Calu3 (cell line): Measurements from ENCODE around the gene FAM3D. TPM values are rescaled to one million over a fixed set of nuclear protein-coding genes. Genes with fewer than 3 reads are reported as not detected.

Experiments
- BruUV-seq: library from RNA; stranded (reverse); fragments of 400-500 nt; replicated peaks from 2 replicates; lab custom pipeline; 2021; lab: Mats Ljungman, UMichigan
- CTCF ChIA-PET: fragments of 300-600 bp; sonication (Branson Sonifier 250); formaldehyde crosslinking; loops from one replicate; lab custom pipeline; 2022; ENCODE audit warnings: antibody characterized with exemption; lab: Charles Lee
- DNase-seq: peaks from one replicate; pipeline ENCODE4 v3.0.0; 2022
- H3K27ac Mint-ChIP-seq: one replicate; pipeline ENCODE4 v1.8.0; 2022; ENCODE audit warnings: mixed read lengths; ENCODE audit not compliant: unreplicated experiment
- H3K27me3 Mint-ChIP-seq: one replicate; pipeline ENCODE4 v1.8.0; 2022; ENCODE audit warnings: mixed read lengths; ENCODE audit not compliant: unreplicated experiment
- H3K36me3 Mint-ChIP-seq: one replicate; pipeline ENCODE4 v1.8.0; 2022; ENCODE audit warnings: mild to moderate bottlenecking, moderate library complexity, mixed read lengths; ENCODE audit not compliant: insufficient read depth, unreplicated experiment
- H3K4me1 Mint-ChIP-seq: one replicate; pipeline ENCODE4 v1.8.0; 2022; ENCODE audit warnings: mild to moderate bottlenecking, low read depth, mixed read lengths; ENCODE audit not compliant: unreplicated experiment
- H3K4me3 Mint-ChIP-seq: one replicate; pipeline ENCODE4 v1.8.0; 2022; ENCODE audit warnings: mild to moderate bottlenecking, low read depth, moderate library complexity, mixed read lengths; ENCODE audit not compliant: unreplicated experiment
- H3K9me3 Mint-ChIP-seq: one replicate; pipeline ENCODE4 v1.8.0; 2022; ENCODE audit warnings: low read depth, mixed read lengths; ENCODE audit not compliant: unreplicated experiment
- intact Hi-C: fragments of 100-400 bp; cut with micrococcal nuclease; formaldehyde crosslinking; loops from one replicate; pipeline ENCODE4 v1.10.0; 2022; ENCODE audit not compliant: unreplicated experiment
- total RNA-seq: library from RNA; stranded (reverse); gene quantifications from 2 replicates; pipeline ENCODE4 v1.2.3, GENCODE V29; 2022
- TF ChIP-seq, protein P1 (sequence below): fragments of 200-600 bp; IDR thresholded peaks from one replicate; pipeline ENCODE4 v1.8.0; 2022; ENCODE audit warnings: antibody characterized with exemption; ENCODE audit not compliant: unreplicated experiment

FAM3D gene
- total RNA-seq, 1 experiment from 2014 or later = 3.0 TPM

DNA sequence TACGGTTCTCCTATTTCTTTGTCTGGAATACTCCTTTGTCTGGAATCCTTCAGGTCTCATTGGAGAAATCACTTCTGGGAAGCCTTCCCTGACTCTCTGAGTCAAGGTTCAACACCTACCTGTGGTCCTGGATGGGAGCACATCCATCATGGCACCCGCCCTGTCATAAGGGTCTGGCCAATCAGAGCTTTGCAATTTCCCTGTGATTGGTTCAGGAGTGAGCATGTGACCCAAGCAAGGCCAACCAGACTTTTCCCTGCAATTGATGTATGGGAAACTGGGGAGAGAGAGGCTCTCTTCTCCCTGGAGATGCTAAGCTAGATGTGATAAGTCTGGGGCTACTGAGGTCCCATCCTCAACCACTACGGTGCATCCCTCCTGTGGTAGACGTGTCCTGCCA, 8.1 kb downstream of the FAM3D start:
- TF ChIP-seq, protein P1, sequence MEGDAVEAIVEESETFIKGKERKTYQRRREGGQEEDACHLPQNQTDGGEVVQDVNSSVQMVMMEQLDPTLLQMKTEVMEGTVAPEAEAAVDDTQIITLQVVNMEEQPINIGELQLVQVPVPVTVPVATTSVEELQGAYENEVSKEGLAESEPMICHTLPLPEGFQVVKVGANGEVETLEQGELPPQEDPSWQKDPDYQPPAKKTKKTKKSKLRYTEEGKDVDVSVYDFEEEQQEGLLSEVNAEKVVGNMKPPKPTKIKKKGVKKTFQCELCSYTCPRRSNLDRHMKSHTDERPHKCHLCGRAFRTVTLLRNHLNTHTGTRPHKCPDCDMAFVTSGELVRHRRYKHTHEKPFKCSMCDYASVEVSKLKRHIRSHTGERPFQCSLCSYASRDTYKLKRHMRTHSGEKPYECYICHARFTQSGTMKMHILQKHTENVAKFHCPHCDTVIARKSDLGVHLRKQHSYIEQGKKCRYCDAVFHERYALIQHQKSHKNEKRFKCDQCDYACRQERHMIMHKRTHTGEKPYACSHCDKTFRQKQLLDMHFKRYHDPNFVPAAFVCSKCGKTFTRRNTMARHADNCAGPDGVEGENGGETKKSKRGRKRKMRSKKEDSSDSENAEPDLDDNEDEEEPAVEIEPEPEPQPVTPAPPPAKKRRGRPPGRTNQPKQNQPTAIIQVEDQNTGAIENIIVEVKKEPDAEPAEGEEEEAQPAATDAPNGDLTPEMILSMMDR = no peak
- BruUV-seq = no TSS peak
- DNase-seq = no peak
- Mint-ChIP-seq H3K4me1 (peaks cover 26% of the 10 kb centered on the region), H3K9me3 (no peaks in the 10 kb centered on the region), H3K27me3 (no peaks in the 10 kb centered on the region), H3K4me3 (no peak overlapping the region), H3K36me3 (no peaks in the 10 kb centered on the region), H3K27ac (no peak overlapping the region)
- intact Hi-C loops = no loop called here
- CTCF ChIA-PET = interaction anchor here (1.3 kb wide), 1 partner anchor 11 kb away, joined by 3 read pairs; no protein-coding TSS in a partner anchor

DNA sequence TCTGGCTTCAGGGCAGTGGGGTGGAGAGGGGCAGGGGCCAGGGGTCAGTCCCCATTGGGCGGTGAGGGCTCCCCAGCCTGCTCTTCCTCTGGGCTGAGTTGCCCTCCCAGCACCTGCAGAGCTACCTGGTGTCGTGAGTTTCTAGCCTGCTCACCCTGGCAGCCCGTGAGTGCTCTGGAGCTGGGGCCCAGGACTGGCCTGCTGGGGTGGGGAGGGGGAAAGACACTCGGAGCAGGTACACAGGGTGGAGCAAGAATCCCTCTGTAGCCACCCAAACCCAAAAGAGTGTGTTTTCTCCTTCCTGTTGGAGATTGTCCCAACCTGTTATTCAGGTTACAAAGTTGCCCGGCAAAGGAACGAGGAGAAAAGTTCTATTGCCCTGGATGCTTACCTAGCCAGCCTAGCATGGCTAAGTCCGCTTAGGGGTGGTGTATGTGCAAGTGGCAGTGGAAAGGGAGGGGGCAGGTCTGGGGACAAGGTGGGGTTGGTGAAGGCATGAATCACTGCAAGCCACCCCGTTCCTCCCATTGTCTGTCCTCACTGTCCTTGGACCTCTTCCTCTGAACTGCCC, 8.9 kb downstream of the FAM3D start:
- Mint-ChIP-seq H3K4me3 (no peak overlapping the region), H3K9me3 (peaks cover 2% of the 10 kb centered on the region), H3K27me3 (peaks cover 7% of the 10 kb centered on the region), H3K36me3 (no peaks in the 10 kb centered on the region), H3K27ac (peak overlapping the region; percentile 10), H3K4me1 (peaks cover 26% of the 10 kb centered on the region)
- peak; percentile 49 for DNase-seq
- BruUV-seq = no TSS peak
- TF ChIP-seq, protein P1 = no peak
- intact Hi-C loops = no loop called here
- CTCF ChIA-PET = interaction anchor here (0.6 kb wide), 1 partner anchor 19 kb away, joined by 4 read pairs; no protein-coding TSS in a partner anchor

DNA sequence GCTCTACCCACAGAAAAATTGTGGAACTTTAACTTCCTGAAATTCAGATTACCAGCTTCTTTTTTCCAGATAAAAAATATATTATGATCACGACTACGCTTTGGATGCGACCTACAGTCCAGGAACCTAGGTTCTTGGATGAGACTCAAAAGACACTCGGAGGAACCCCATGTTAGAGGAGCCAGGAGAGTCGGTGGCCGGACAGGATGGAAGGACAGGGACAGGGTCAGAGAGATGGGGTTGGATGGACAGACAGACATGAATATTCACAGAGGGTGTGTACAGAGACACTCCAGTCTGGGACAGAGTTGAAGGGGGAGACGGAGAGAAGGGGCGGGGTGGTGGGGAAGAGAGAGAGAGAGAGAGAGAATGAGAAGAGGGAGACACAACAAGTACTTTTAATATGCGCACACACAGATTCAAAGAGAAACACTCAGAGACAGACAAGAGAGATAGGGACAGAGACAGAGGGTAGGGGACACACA, 9.5 kb downstream of the FAM3D start:
- H3K27ac Mint-ChIP-seq = peak overlapping the region; percentile 10
- intact Hi-C loops = no loop called here
- no peaks in the 10 kb centered on the region for H3K36me3 Mint-ChIP-seq
- CTCF ChIA-PET = interaction anchor here (0.6 kb wide), 1 partner anchor 20 kb away, joined by 4 read pairs; no protein-coding TSS in a partner anchor
- no peak overlapping the region for H3K4me3 Mint-ChIP-seq
- H3K9me3 Mint-ChIP-seq = peaks cover 5% of the 10 kb centered on the region
- TF ChIP-seq, protein P1 = no peak
- no TSS peak for BruUV-seq
- DNase-seq = no peak
- H3K27me3 Mint-ChIP-seq = peaks cover 13% of the 10 kb centered on the region
- peaks cover 26% of the 10 kb centered on the region for H3K4me1 Mint-ChIP-seq

DNA sequence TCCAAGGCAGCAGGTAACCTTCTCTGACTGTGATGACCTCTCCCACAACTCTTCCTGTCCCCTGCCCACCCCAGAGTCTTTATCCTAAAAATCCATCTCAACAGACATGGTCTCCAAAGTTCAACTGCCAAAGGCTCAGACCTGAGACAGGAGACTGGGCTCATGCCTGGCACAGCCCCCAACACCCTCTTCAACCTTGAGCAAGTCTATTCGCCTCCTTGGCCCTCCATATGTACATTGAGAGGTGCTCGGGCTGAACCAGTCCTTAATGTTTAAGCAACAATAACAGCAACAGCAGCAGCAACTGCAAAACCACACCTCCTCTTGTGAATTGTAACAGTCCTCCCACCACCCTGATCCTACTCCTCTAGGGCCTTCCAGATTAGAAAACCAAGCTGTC, 9.9 kb downstream of the FAM3D start:
- Mint-ChIP-seq H3K27me3 (peaks cover 15% of the 10 kb centered on the region), H3K4me1 (peaks cover 26% of the 10 kb centered on the region), H3K36me3 (no peaks in the 10 kb centered on the region), H3K4me3 (no peak overlapping the region), H3K27ac (no peak overlapping the region), H3K9me3 (peaks cover 5% of the 10 kb centered on the region)
- intact Hi-C loops = no loop called here
- TF ChIP-seq, protein P1 = no peak
- no TSS peak for BruUV-seq
- no peak for DNase-seq
- CTCF ChIA-PET = no interaction called here
